GM21723 (cell line): Measurements from ENCODE around the gene FSHR.

Source experiments
- ATAC-seq: cut with Tn5 transposase; IDR thresholded peaks from one replicate; pipeline ENCODE4 v1.9.1; 2021; ENCODE audit warnings: mild to moderate bottlenecking, moderate library complexity; ENCODE audit not compliant: unreplicated experiment

The FSHR gene

GRCh38 chr2:49035481-49035880 is 118.8 kb downstream of the FSHR start:
- ATAC-seq = no peak

- ATAC-seq = no peak
These were observed 120.7 kb downstream of the FSHR start for GRCh38 chr2:49033394-49034185.

- no peak for ATAC-seq
These were observed 121.4 kb downstream of the FSHR start for GRCh38 chr2:49032936-49033335.

- no peak for ATAC-seq
These were observed 122.2 kb downstream of the FSHR start for GRCh38 chr2:49032126-49032525.

GRCh38 chr2:49029406-49029805 is 124.9 kb downstream of the FSHR start:
- no peak for ATAC-seq

GRCh38 chr2:49028101-49028500 is 126.2 kb downstream of the FSHR start:
- ATAC-seq = peak; percentile 74

GRCh38 chr2:49026706-49027105 is 127.6 kb downstream of the FSHR start:
- no peak for ATAC-seq

- ATAC-seq = no peak
These were observed 133.0 kb downstream of the FSHR start for GRCh38 chr2:49021271-49021670.

GRCh38 chr2:49005261-49005660 is 149.1 kb downstream of the FSHR start:
- no peak for ATAC-seq

GRCh38 chr2:49004036-49004626 is 150.2 kb downstream of the FSHR start:
- no peak for ATAC-seq

GRCh38 chr2:49003201-49003600 is 151.1 kb downstream of the FSHR start:
- no peak for ATAC-seq

GRCh38 chr2:49002750-49003149 is 151.6 kb downstream of the FSHR start:
- ATAC-seq = no peak

- ATAC-seq = no peak
These were observed 153.6 kb downstream of the FSHR start for GRCh38 chr2:49000695-49001094.

GRCh38 chr2:48998449-48998848 is 155.9 kb downstream of the FSHR start:
- no peak for ATAC-seq

GRCh38 chr2:48993576-48993975 is 160.7 kb downstream of the FSHR start:
- ATAC-seq = peak; percentile 46

- no peak for ATAC-seq
These were observed 162.7 kb downstream of the FSHR start for GRCh38 chr2:48991415-48992131.

- ATAC-seq = no peak
These were observed 169.4 kb downstream of the FSHR start for GRCh38 chr2:48984922-48985321.

GRCh38 chr2:48983551-48983950 is 170.8 kb downstream of the FSHR start:
- ATAC-seq = no peak

GRCh38 chr2:48982887-48983435 is 171.4 kb downstream of the FSHR start:
- no peak for ATAC-seq

- no peak for ATAC-seq
These were observed 173.5 kb downstream of the FSHR start for GRCh38 chr2:48980846-48981245.

GRCh38 chr2:48979691-48980090 is 174.6 kb downstream of the FSHR start:
- ATAC-seq = no peak

- no peak for ATAC-seq
These were observed 176.2 kb downstream of the FSHR start for GRCh38 chr2:48978131-48978530.
